ENCODE results near the gene OR51D1. TPM values are rescaled to one million over a fixed set of nuclear protein-coding genes. Genes with fewer than 3 reads are reported as not detected.

The OR51D1 gene
- total RNA-seq, 1 experiment from 2014 or later = not detected

DNA sequence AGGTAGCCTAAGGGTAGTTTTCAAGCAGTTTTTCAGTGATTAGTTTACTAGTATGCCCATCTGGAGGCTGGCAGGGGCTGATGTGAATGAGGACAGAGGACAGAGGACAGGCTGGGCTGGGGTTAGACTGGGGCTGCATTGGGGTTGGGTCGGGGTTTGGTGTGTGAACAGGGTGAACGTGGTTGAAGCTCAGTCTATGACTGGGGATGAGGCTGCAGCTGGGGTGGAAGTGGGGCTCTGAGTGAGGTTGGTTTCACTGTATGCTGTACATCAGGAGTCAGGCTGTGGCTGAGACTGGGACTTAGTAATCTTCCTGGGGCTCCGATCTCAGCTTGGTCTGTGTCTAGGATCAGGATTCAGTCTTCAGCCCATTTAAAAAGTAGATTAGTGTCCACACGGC lies 7.0 kb downstream of the OR51D1 start:
- no peak for DNase-seq (ENCODE audit: low read depth)

DNA sequence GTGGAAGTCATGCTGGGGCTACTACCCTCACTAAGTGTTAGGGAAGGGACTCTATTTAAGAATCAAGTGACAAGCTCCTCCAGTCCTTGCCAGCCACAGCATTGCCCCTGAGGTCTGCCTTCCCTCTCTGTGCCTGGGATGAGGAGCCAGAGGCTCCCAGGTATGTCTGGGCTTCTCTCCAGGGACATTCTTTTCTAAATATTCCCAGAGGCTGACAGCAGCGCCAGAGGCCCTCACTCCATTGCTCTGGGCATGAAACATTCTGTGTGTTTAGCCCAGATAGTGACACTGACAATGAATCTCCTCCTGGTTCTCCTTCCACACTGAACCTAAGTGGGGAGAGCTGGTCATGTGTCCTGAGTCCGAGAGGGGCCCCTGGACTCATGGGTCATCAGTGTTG lies 8.7 kb downstream of the OR51D1 start:
- no peak for DNase-seq (ENCODE audit: low read depth)

DNA sequence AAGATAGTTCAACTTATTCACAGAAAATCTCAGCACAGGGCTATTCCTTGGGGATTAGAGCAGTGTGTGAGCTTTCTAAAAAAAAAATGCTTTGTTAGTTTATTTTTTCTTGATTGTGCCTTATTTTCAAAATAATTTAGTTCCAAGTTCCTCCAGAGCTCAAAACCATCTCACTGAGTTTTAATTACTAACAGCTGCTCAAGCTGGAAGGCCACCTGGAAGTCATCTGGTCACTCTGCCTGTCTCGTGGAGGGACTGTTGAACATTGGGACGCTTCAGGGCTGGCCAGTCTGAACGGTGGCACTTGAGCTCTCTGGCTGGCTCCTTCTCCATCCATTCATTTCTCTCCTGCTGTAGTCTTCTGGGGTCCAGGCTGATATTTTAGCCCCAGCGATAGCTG lies 10.5 kb downstream of the OR51D1 start:
- DNase-seq (ENCODE audit: low read depth) = no peak

DNA sequence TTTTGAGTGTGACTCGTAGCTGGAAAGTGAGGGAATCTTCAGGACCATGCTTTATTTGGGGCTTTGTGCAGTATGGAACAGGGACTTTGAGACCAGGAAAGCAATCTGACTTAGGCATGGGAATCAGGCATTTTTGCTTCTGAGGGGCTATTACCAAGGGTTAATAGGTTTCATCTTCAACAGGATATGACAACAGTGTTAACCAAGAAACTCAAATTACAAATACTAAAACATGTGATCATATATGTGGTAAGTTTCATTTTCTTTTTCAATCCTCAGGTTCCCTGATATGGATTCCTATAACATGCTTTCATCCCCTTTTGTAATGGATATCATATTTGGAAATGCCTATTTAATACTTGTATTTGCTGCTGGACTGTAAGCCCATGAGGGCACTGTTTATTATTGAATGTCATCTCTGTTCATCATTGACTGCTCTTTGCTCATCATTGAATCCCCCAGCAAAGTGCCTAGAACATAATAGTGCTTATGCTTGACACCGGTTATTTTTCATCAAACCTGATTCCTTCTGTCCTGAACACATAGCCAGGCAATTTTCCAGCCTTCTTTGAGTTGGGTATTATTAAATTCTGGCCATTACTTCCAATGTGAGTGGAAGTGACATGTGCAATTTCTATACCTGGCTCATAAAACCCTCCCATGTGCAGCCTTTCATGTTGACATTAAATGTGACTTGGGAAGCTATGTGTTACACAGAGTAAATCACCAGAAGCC lies 17.5 kb downstream of the OR51D1 start:
- DNase-seq (ENCODE audit: low read depth) = no peak

DNA sequence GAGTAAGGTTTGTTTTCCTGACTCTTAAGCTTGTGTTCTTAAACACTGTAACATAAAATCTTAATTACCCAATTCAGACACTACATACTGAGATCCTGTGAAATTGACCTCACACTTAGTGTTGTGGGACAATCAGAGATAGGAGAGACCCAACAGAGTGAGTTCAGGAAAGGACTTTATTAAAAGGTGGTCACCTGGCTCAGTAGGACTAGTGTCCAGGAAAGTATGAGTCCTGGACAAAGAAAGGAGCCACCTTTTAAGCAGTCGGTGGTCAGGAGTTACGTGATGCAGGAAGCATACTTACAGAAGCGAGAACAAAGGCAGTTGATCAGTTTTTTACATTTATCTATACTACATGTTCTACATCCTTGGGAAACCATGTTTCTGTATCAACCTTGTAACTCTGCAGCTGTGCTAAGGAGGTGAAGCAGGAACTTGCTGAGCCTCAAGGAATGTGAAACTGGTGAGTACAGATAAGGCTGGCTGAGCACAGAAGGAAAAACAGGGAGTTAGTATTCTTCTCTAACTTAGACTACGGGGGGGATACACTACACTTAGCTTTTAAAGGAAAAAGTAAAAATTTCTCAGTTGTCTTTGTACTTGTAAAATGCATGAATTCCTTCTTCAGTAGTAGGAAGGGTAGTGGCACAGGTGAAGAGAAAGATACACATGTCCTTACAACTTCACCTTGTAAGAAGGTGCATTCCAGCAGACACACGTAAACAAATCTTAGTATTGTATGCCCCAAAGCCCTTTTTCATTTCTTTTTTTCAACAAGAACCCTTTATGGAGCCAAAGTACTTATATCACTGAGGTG lies 21.6 kb downstream of the OR51D1 start:
- DNase-seq (ENCODE audit: low read depth) = no peak

DNA sequence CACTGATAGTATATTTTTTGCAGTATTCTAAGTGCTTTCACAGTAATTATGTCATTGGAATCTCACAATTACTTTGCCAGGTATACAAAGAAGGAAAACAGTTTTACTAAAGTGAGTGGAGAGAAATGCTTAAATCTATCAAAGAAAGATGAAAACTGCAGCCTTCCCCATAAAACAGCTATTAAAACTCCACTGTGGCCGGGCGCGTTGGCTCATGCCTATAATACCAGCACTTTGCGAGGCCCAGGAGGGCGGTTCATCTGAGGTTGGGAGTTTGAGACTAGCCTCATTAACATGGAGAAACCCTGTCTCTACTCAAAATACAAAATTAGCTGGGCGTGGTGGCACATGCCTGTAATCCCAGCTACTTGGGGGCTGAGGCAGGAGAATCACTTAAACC lies 25.6 kb downstream of the OR51D1 start:
- no peak for DNase-seq (ENCODE audit: low read depth)

DNA sequence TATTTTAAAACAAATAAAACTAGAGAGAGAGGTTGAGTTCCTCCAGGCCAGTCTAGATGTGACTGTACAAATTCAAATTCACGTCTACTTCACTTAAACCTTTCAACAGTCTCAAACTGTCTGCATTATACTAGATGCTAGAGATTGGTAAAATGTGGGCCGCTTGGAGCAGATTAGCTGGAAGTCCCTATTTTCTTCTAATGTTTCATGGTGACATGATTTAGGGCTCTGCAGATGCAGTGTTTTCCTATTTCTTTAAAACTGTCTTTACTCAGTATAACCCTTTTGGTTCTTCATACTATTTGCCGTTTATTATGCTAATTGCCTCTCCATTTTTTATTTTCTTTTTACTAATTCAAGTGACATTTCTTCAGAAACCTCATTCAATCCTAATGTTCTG lies 26.9 kb downstream of the OR51D1 start:
- no peak for DNase-seq (ENCODE audit: low read depth)

DNA sequence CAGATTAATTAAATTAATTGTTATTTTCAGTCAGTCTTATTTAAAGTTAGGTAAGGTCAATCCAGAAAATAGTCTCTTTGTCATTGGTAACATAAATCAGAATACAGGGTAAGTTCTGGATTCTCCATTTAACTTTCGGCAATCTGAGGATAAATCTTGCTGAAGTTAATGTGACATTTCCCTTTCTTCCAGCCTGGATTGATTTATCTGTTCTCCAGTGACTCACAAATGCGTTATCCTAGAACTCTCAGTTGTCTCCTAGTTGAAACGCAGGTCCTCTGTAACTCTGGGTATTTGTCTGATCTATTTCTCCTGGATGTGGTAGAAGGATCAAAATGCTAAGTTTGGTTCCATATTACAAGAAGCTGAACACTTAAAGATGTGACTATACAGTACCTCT lies 27.5 kb downstream of the OR51D1 start:
- no peak for DNase-seq (ENCODE audit: low read depth)

DNA sequence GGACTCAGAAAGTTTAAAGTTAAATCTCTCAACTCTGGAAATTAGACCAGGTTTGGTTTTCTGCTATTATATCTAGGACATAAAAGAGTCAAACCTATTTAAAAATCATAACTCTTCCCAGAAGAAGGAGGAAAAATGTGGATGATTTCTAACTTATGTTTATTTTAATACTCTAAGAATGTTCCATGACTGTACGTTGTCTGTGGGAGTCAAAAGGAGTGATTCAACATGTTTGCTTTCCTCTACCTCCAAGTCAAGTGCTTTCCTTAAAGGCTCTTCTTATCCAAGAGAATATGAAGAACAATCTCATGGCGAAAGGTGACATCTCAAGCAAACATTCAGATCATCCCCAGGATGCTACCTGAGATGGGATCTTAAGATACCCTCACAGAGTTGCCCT lies 28.1 kb downstream of the OR51D1 start:
- no peak for DNase-seq (ENCODE audit: low read depth)

DNA sequence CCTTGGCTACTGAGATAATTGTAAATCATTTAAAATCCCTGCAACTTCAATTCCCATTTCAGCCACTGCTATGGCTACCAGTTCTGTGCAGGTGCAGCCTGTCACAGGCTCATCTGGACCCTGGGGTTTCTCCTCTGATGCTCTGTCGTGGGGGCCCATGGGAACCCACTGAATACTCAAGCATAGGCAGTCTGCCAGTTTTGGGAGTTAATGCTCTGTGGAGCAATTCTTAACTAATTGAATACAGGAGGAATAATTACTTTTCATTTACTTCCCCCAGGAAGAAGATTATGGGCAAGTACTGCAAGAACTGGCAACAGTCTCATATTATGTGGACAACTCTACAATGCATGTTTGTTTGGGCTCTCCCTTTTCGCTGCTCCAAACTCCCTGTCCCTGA lies 34.5 kb downstream of the OR51D1 start:
- no peak for DNase-seq (ENCODE audit: low read depth)

DNA sequence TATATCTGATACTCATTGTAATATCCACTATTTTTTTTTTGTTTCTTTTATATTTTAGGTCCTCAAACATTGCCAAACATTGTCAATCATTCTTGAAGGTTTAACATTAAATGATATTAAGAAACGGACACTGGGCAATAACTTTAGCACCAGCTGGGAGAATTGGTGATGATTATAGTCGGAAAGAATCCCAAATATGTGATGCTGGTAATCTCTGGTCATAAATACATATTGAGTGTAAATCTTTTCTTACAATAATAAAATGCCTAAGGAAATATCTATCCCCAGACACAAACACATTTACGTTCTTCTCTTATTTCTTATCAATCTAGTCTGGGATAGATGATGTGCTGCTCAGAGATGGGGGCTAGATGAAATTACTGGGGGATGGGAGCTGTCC lies 35.2 kb downstream of the OR51D1 start:
- DNase-seq (ENCODE audit: low read depth) = no peak

DNA sequence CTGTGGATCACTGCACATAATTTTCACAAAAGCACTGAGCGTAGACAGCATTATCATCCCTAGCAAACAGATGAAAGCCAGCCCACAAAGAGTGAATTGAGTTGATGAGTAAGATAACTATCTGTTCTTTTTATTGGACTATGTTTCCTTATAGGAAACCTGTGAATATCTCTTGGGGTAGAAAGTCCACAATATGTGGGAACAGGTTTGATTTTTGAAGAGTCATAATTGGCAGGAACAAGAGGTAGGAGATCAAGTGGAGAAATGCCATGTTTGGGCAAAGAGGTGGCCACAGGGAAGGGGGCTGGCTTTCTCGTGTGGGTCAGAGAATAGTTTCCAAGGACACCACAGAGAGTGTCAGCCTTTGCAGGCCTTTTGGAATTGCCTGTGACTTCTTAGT lies 36.5 kb downstream of the OR51D1 start:
- no peak for DNase-seq (ENCODE audit: low read depth)

DNA sequence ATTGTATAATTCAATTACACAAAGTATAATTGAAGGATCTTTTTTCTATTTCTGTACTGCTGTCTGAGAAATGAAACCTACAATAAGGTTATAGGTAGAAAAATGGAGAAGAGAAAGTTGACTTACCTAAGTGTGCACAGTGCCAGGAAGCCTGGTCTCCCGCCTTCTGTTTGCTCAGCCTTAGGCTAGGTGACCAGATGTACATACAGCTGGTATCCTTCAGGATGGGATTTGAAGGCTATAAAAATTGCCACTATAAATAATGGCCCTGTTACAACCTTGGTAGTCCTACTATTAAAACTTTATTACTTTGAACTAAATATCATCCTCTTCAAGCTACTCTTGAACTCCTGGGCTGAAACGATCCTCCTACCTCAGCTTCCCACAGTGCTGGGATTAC lies 40.7 kb downstream of the OR51D1 start:
- DNase-seq (ENCODE audit: low read depth) = no peak

DNA sequence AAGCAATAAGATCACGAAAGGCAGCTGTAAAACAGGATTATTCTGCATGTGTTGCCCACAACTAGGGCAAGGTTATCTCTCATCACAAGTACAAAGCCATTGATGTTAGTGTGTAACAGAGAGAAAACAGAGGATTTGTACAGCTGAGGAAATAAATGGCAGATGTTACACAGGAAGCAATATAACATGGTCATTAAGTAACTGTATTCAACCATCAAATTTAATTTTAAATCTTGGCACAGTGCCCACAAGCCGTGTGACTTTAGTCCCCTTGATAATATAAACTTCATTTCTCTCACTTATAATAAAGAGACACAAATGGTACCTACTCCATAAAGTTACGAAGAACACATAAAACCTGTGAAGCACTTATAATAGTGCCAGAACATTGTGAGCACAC lies 43.1 kb downstream of the OR51D1 start:
- DNase-seq (ENCODE audit: low read depth) = no peak

DNA sequence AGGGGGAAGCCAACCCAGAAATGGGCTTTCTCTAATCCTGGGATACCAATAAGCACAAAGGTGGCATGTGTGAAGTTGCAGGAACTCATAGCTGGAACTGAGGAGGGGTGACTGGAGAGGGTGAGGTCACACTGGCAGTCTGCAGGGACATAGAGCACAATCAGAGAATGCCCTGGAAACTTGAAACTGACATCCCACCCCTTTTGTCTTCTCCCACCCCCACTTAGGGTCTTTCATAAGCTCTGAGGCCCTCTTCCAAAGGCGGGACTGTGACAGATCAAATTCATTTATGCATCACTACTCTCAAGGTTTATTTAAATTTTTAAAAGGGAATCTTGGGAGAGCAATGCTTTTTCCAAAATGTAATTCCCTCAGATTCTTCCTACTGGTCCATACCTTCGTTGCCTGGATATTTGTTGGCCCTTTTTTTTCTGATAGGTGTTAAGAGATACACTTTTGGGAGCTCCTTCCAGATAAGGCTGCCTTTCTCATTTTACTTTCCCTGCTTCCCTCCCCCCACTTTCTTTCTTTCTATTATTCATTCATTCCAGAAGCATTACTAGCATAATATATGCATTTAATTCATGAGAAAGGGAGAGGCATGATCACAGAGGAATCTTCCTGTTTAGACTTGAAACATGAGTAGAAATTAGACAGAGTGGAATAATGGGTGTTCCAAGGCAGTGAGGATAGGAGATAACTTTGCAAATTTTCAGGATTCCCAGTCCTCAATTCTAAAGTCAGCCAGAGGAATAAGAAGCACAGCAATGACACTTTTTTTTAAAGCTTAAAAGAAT lies 45.5 kb downstream of the OR51D1 start:
- no peak for DNase-seq (ENCODE audit: low read depth)

DNA sequence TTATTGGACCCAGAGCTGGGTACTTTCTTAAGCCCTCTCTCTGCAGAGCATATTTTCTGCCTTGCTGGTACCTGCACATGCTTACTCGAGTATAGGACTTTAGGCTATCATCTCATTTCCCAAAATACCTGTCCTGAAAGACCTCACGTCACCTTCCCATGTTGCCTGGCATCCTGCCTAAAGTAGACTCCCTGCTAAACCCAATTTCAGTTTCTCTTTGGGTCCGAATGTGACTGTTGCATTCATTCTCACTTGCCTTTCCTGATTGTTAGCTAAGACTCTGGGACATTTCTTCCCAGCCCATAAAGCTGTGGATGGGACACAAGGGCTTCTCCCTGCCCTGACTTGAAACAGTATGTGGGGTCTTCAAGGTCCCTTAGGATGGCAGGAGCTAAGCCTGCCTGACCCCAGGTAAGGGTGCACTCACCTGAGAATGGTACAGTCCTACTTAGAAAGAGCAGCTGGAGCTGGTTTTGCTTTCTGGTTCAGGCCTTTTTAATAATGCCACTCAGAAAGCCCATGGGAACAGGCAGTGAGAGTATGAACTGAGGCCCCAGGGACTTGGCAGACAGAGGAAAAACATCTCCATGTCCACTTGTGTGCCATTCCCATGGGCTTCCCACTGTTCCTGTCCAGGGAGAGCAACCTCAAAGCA lies 47.5 kb downstream of the OR51D1 start:
- no peak for DNase-seq (ENCODE audit: low read depth)

Other genes starting within 250 kb of the OR51D1 start
- gene TRIM21, start 243.8 kb upstream of the OR51D1 start, total RNA-seq (2014; rRNA removed; shearing (Covaris generic)) = 5.4 and 8.6 TPM in 2 replicates
- not detected in 2 replicates for gene OR52K2, start 188.2 kb upstream of the OR51D1 start, total RNA-seq (2014; rRNA removed; shearing (Covaris generic))
- gene OR52K1, start 154.8 kb upstream of the OR51D1 start, total RNA-seq (2014; rRNA removed; shearing (Covaris generic)) = not detected in 2 replicates
- not detected in 2 replicates for gene OR52M1, start 92.3 kb upstream of the OR51D1 start, total RNA-seq (2014; rRNA removed; shearing (Covaris generic))
- not detected in 2 replicates for gene OR52I2, start 55.7 kb upstream of the OR51D1 start, total RNA-seq (2014; rRNA removed; shearing (Covaris generic))
- not detected in 2 replicates for gene OR52I1, start 43.4 kb upstream of the OR51D1 start, total RNA-seq (2014; rRNA removed; shearing (Covaris generic))
- 5.4 and 9.6 TPM in 2 replicates for gene TRIM68, start 29.2 kb upstream of the OR51D1 start, total RNA-seq (2014; rRNA removed; shearing (Covaris generic))
- gene OR51E1, start 6.5 kb downstream of the OR51D1 start, total RNA-seq (2014; rRNA removed; shearing (Covaris generic)) = not detected in 2 replicates
- gene OR51E2, start 60.4 kb downstream of the OR51D1 start, total RNA-seq (2014; rRNA removed; shearing (Covaris generic)) = 0.06 TPM in 1 of 2 replicates, not detected in the other
- not detected in 2 replicates for gene MMP26, start 67.3 kb downstream of the OR51D1 start, total RNA-seq (2014; rRNA removed; shearing (Covaris generic))
- not detected in 2 replicates for gene OR51F1, start 132.5 kb downstream of the OR51D1 start, total RNA-seq (2014; rRNA removed; shearing (Covaris generic))
- not detected in 2 replicates for gene OR52R1, start 166.9 kb downstream of the OR51D1 start, total RNA-seq (2014; rRNA removed; shearing (Covaris generic))
- not detected in 2 replicates for gene OR51F2, start 183.8 kb downstream of the OR51D1 start, total RNA-seq (2014; rRNA removed; shearing (Covaris generic))
- gene OR51S1, start 211.7 kb downstream of the OR51D1 start, total RNA-seq (2014; rRNA removed; shearing (Covaris generic)) = not detected in 2 replicates
- not detected in 2 replicates for gene OR51T1, start 244.4 kb downstream of the OR51D1 start, total RNA-seq (2014; rRNA removed; shearing (Covaris generic))